Lower leg skin (tissue), 4 donors: ENCODE results near the gene ARIH2. TPM values are rescaled to one million over a fixed set of nuclear protein-coding genes. Genes with fewer than 3 reads are reported as not detected.

ENCODE experiments used
- DNase-seq, 2 donors: peaks; one replicate each; pipeline ENCODE4 v3.0.0-alpha.2; 2019; ENCODE audit warnings: low spot score in 2 of 2
- H3K4me3 ChIP-seq: fragments of 200-600 bp; sonication (generic); 2 replicates; pipeline ENCODE4 v1.5.1; 2017; ENCODE audit warnings: mild to moderate bottlenecking, low read depth; ENCODE audit not compliant: poor library complexity, severe bottlenecking
- CTCF ChIP-seq, 3 donors: fragments of 450-650 bp; IDR thresholded peaks; one replicate each; pipeline ENCODE4 v1.5.1; 2016; ENCODE audit warnings: antibody characterized with exemption in 3 of 3, mild to moderate bottlenecking in 3 of 3, moderate library complexity in 2 of 3
- POLR2A ChIP-seq, 2 donors: fragments of 450-650 bp; IDR thresholded peaks; one replicate each; pipeline ENCODE4 v1.6.1; 2016 to 2017; ENCODE audit warnings: antibody characterized with exemption in 2 of 2, mild to moderate bottlenecking in 1 of 2, moderate library complexity in 1 of 2
- WGBS, 2 donors: methylation state at CpG; one replicate each; pipeline ENCODE4 v1.1.5; 2018; 5-methylcytosine and 5-hydroxymethylcytosine counted together
- intact Hi-C: fragments of 100-400 bp; cut with DNase I; formaldehyde crosslinking; loops from one replicate; pipeline ENCODE4 v1.15.0; 2023; ENCODE audit warnings: low total_unique reads
- total RNA-seq, 4 donors: library from RNA; depleted of rRNA; stranded (reverse); fragments of >200 nt; gene quantifications; one replicate each; pipeline ENCODE4 v1.1.0, GENCODE V29; 2016

The ARIH2 gene
- total RNA-seq, 4 donors from 2014 or later = 41.5 to 75.7 (median 69.1) TPM

DNA sequence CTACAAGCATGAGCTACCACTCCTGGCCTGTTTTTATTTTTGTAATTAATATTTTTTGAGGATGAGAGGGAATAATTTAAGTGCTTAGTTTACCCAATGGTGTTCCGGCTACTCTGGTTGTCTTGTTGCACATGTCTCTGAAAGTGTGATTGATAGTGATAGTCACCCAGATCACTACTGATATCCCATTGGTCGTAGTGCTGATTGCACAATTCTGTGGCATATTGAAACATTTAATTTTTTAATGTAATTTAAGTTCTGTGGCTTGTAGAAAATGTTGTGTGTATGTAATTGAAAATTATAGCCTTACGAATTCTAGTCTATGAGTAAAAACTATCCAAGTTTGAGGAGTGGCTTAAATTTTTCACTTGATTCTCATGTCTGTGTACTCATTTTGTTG is 11.9 kb downstream of the ARIH2 start:
- TF ChIP-seq CTCF (IDR thresholded peaks at IDR 0.05) (no peak), POLR2A (IDR thresholded peaks at IDR 0.05) (no peak)
- WGBS, 2 donors = 65 to 76% methylated on average over 3 of the region's 3 CpGs
- intact Hi-C loops = no loop called here
- H3K4me3 ChIP-seq = no peak overlapping the region
- DNase-seq = no peak

DNA sequence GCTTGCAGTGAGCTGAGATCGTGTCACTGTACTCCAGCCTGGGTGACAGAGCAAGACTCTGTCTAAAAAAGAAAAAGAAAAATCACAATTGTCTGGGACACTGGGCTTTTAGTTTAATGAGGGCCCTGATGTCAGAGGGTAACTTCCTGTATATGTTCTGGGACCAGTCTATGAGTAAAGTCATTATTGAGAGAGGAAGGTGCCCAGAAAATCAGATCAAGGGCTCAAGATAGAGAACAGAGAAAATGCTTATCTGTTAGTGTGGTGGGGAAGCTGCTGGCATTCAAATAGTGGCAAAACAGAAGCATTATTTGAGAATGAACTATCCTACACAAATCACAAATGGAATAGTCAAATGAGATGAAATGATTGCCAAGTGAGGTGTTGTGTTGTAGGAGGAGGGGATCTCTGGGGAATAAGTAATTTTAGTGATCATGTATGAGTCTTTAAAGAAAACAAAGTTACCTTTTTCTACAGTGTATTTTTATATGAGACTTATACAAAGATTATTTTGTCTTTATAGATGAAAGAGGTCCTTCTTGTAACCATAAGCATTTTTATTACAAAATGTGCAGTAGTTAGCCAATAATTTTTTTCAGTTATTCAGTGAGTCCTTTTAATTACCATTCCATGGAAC is 13.4 kb downstream of the ARIH2 start:
- no peak overlapping the region for H3K4me3 ChIP-seq
- 53 to 62% methylated on average over 1 of the region's 1 CpG for WGBS, 2 donors
- no peak for DNase-seq
- TF ChIP-seq POLR2A (IDR thresholded peaks at IDR 0.05) = no peak
- TF ChIP-seq CTCF (IDR thresholded peaks at IDR 0.05) = no peak
- intact Hi-C loops = no loop called here

DNA sequence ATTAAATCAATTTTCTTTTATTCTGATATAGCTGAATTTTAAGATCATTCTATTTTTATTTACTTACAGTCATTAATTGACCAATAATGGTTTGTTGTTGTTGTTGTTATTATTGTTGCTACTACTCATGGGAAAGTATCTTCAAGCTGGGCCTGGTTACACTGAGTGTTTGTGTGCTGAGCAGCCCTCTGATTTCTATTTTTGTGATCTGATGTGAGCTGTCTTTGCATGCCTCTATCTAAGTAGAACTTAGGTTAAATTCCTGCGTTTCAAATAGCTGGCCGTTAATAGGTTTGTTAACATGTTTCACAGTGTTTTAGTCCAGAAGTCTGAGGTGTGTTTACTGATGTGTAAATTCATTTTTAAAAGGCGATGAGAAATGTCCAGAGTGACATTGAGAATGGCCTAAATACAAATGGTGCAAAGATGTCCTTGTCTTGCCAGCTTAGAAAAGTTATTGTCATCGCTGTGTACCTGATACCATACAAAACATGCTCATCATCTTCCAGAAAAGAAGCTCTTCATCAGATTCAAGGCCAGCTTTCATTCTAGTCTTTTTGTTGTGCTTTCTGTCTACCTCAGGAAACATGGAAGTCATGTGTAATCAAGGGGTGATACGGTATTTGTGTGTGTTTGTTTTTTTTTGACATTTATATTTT is 15.8 kb downstream of the ARIH2 start:
- no peak overlapping the region for H3K4me3 ChIP-seq
- WGBS, 2 donors = 93 to 94% methylated on average over 5 of the region's 5 CpGs
- TF ChIP-seq CTCF (IDR thresholded peaks at IDR 0.05) (no peak), POLR2A (IDR thresholded peaks at IDR 0.05) (no peak)
- intact Hi-C loops = no loop called here
- DNase-seq = no peak

DNA sequence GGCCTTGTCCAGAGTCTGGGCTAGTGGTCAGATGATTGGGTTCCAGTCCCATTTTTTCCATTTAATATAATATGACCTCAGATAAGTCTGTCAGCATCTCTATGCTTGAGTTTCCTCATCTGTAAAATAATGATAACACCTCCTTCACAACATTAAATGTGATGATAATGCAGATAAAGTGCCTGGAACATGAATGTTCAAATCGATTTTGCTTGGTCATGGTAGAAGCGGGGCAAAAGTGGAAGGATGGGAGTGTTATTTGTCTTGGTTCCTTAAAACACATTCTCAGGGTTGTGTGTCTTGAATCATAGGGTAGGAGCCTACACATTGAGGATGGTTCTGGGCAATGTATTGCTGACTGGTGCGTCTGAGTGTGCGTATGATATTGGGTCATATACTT is 16.9 kb downstream of the ARIH2 start:
- 89 to 92% methylated on average over 4 of the region's 4 CpGs for WGBS, 2 donors
- intact Hi-C loops = no loop called here
- TF ChIP-seq POLR2A (IDR thresholded peaks at IDR 0.05) = no peak
- TF ChIP-seq CTCF (IDR thresholded peaks at IDR 0.05) = no peak
- H3K4me3 ChIP-seq = no peak overlapping the region
- no peak for DNase-seq

GRCh38 chr3:48938156-48938555 is 19.5 kb downstream of the ARIH2 start:
- TF ChIP-seq POLR2A (IDR thresholded peaks at IDR 0.05) = no peak
- no peak for TF ChIP-seq CTCF (IDR thresholded peaks at IDR 0.05)
- DNase-seq = no peak
- intact Hi-C loops = no loop called here
- no peak overlapping the region for H3K4me3 ChIP-seq

DNA sequence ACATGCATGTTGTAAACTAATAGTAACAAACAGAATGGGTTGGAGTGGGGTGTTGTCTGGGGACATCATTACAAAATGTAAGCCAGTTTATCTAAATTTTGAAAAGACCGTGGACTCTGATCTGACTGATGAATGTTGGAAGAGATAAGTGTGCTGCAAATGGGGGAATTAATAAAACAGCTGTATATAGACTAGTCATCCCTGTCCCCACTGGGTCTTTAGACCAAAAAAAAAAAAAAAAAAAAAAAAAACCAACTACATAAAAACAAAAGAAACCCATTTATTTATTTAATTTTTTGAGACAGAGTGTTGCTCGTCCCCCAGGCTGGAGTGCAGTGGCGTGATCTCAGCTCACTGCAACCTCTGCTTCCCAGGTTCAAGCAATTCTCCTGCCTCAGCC is 20.0 kb downstream of the ARIH2 start:
- intact Hi-C loops = no loop called here
- 95 to 97% methylated on average over 3 of the region's 3 CpGs for WGBS, 2 donors
- TF ChIP-seq CTCF (IDR thresholded peaks at IDR 0.05) = no peak
- no peak for TF ChIP-seq POLR2A (IDR thresholded peaks at IDR 0.05)
- H3K4me3 ChIP-seq = no peak overlapping the region
- no peak for DNase-seq
